Liver (tissue), 9 donors: ENCODE results near the gene B3GNT3. TPM values are rescaled to one million over a fixed set of nuclear protein-coding genes. Genes with fewer than 3 reads are reported as not detected.

ENCODE experiments used
- DNase-seq: peaks from one replicate; pipeline ENCODE4 v3.0.0-alpha.2; 2017; ENCODE audit warnings: low spot score
- H3K27ac ChIP-seq, 2 donors: one replicate each; pipeline ENCODE4 v1.7.0; 2013; ENCODE audit warnings: inconsistent platforms in 2 of 2, low read length in 2 of 2, control low read depth in 1 of 2, low read depth in 1 of 2, mild to moderate bottlenecking in 1 of 2
- H3K27me3 ChIP-seq, 4 donors: one replicate each; pipeline versions ENCODE4 v1.6.1 to v1.7.0; 2013; ENCODE audit warnings: low read length in 3 of 4, inconsistent platforms in 1 of 4, mild to moderate bottlenecking in 1 of 4, moderate library complexity in 1 of 4; ENCODE audit not compliant: control insufficient read depth in 4 of 4, insufficient read depth in 4 of 4
- H3K36me3 ChIP-seq, 4 donors: one replicate each; pipeline versions ENCODE4 v1.6.1 to v1.7.0; 2013; ENCODE audit warnings: low read length in 3 of 4, mild to moderate bottlenecking in 3 of 4, low read depth in 1 of 4, moderate library complexity in 1 of 4; ENCODE audit not compliant: control insufficient read depth in 4 of 4, insufficient read depth in 3 of 4
- H3K4me1 ChIP-seq, 4 donors: one replicate each; pipeline versions ENCODE4 v1.6.1 to v1.7.0; 2013; ENCODE audit warnings: low read length in 3 of 4, mild to moderate bottlenecking in 3 of 4, moderate library complexity in 1 of 4; ENCODE audit not compliant: control insufficient read depth in 4 of 4, insufficient read depth in 4 of 4
- H3K4me3 ChIP-seq, 3 donors: one replicate each; pipeline versions ENCODE4 v1.6.1 to v1.7.0; 2013; ENCODE audit warnings: low read length in 3 of 3, control low read depth in 1 of 3, low read depth in 1 of 3, mild to moderate bottlenecking in 1 of 3
- H3K9ac ChIP-seq, 2 donors: one replicate each; pipeline ENCODE4 v1.7.0; 2013; ENCODE audit warnings: low read length in 2 of 2, mild to moderate bottlenecking in 2 of 2, moderate library complexity in 2 of 2, control low read depth in 1 of 2, low read depth in 1 of 2
- H3K9me3 ChIP-seq, 4 donors: one replicate each; pipeline versions ENCODE4 v1.6.1 to v1.7.0; 2013; ENCODE audit warnings: low read length in 3 of 4; ENCODE audit not compliant: control insufficient read depth in 4 of 4
- ATF3 ChIP-seq: IDR thresholded peaks from 2 replicates; pipeline ENCODE4 v1.6.1; 2016; ENCODE audit warnings: antibody characterized with exemption
- CTCF ChIP-seq: fragments of 150-350 bp; IDR thresholded peaks from 2 replicates; pipeline ENCODE4 v1.5.1; 2017; ENCODE audit warnings: improper control_type of control experiment, low read depth, low read length; ENCODE audit not compliant: missing input control
- EGR1 ChIP-seq, 2 donors: IDR thresholded peaks; 2 replicates each; pipeline ENCODE4 v1.6.1; 2016 to 2018; ENCODE audit warnings: antibody characterized with exemption in 2 of 2, low read depth in 2 of 2
- FOXA2 ChIP-seq: IDR thresholded peaks from 2 replicates; pipeline ENCODE4 v1.6.1; 2016; ENCODE audit warnings: antibody characterized with exemption
- HNF4A ChIP-seq, 2 donors: conservative IDR thresholded peaks; 2 replicates each; pipeline ENCODE4 v1.6.1; 2016; ENCODE audit warnings: antibody characterized with exemption in 2 of 2, mild to moderate bottlenecking in 2 of 2
- HNF4G ChIP-seq: IDR thresholded peaks from 2 replicates; pipeline ENCODE4 v1.6.1; 2016; ENCODE audit warnings: antibody characterized with exemption
- MAX ChIP-seq: IDR thresholded peaks from 2 replicates; pipeline ENCODE4 v1.6.1; 2016; ENCODE audit warnings: antibody characterized with exemption
- NR2F2 ChIP-seq: IDR thresholded peaks from 2 replicates; pipeline ENCODE4 v1.6.1; 2016; ENCODE audit warnings: antibody characterized with exemption
- RAD21 ChIP-seq, 2 donors: IDR thresholded peaks; 2 replicates each; pipeline ENCODE4 v1.6.1; 2016; ENCODE audit warnings: antibody characterized with exemption in 2 of 2, mild to moderate bottlenecking in 2 of 2
- REST ChIP-seq: IDR thresholded peaks from 2 replicates; pipeline ENCODE4 v1.6.1; 2016; ENCODE audit warnings: antibody characterized with exemption, mild to moderate bottlenecking
- RXRA ChIP-seq, 2 donors: IDR thresholded peaks; 2 replicates each; pipeline ENCODE4 v1.6.1; 2017 to 2018; ENCODE audit warnings: antibody characterized with exemption in 2 of 2, mild to moderate bottlenecking in 1 of 2
- SP1 ChIP-seq: IDR thresholded peaks from 2 replicates; pipeline ENCODE4 v1.6.1; 2018; ENCODE audit warnings: antibody characterized with exemption, mild to moderate bottlenecking
- TAF1 ChIP-seq: conservative IDR thresholded peaks from 2 replicates; pipeline ENCODE4 v1.6.1; 2016; ENCODE audit warnings: antibody characterized with exemption, mild to moderate bottlenecking
- YY1 ChIP-seq: IDR thresholded peaks from 2 replicates; pipeline ENCODE4 v1.6.1; 2016; ENCODE audit warnings: antibody characterized with exemption, mild to moderate bottlenecking
- ZBTB33 ChIP-seq: IDR thresholded peaks from 2 replicates; pipeline ENCODE4 v1.6.1; 2016; ENCODE audit warnings: antibody characterized with exemption
- WGBS: extraction: QIAGEN DNeasy Blood & Tissue Kit; methylation state at CpG from one replicate; pipeline ENCODE4 v1.1.7; 2013; 5-methylcytosine and 5-hydroxymethylcytosine counted together
- polyA plus RNA-seq, 2 donors: library from polyadenylated mRNA; stranded (reverse) in 1 of 2; unstranded in 1 of 2; fragments of 200-250 nt in 1 of 2; fragments of >200 nt in 1 of 2; fragmentation: Nextera tagmentation in 1 of 2; extraction: Ambion mirVana in 1 of 2; gene quantifications; one replicate each; pipeline versions ENCODE4 v1.2.1 to v1.2.3, GENCODE V29; 2013 to 2015
- total RNA-seq, 2 donors: library from RNA; depleted of rRNA; stranded (reverse); fragments of >200 nt; gene quantifications; one replicate each; pipeline ENCODE4 v1.2.3, GENCODE V29; 2014
- donor health status: healthy.
- donor health status: healthy.
- donor health status: healthy.
- donor health status: healthy.
- donor health status: healthy.

Gene B3GNT3
- total and polyA plus RNA-seq, 4 donors: 0.14 to 2.1 (median 1.1) TPM

- Histone ChIP-seq H3K4me1 (no peaks in the 10 kb centered on the region), H3K9me3 (no peaks in the 10 kb centered on the region), H3K36me3 (no peaks in the 10 kb centered on the region), H3K4me3 (no peak overlapping the region), H3K27ac (no peak overlapping the region), H3K9ac (no peak overlapping the region), H3K27me3 (peaks cover 0 to 10% (median 2%) of the 10 kb centered on the region in 4 donors)
- no peak for TF ChIP-seq HNF4G
- TF ChIP-seq RAD21 (IDR thresholded peaks at IDR 0.05): no peak
- no peak for TF ChIP-seq NR2F2
- no peak for TF ChIP-seq ATF3
- no peak for TF ChIP-seq RXRA (IDR thresholded peaks at IDR 0.05)
- TF ChIP-seq FOXA2: no peak
- no peak for TF ChIP-seq EGR1 (IDR thresholded peaks at IDR 0.05; ENCODE audit: low read depth in 2 of 2)
- TF ChIP-seq TAF1: no peak
- no peak for TF ChIP-seq SP1
- TF ChIP-seq HNF4A (conservative IDR thresholded peaks at IDR 0.05): no peak
- TF ChIP-seq YY1: no peak
- no peak for TF ChIP-seq MAX
- TF ChIP-seq ZBTB33: no peak
- TF ChIP-seq REST: no peak
- no peak for DNase-seq
- 87% methylated on average over 20 of the region's 20 CpGs for WGBS
Observed at GRCh38 chr19:17811681-17812080, 16.7 kb downstream of the B3GNT3 start.

GRCh38 chr19:17812099-17812498, 17.2 kb downstream of the B3GNT3 start:
- no peaks in the 10 kb centered on the region for H3K36me3 ChIP-seq
- H3K4me1 ChIP-seq: no peaks in the 10 kb centered on the region
- H3K4me3 ChIP-seq: no peak overlapping the region
- H3K27me3 ChIP-seq: peaks cover 0 to 10% (median 2%) of the 10 kb centered on the region in 4 donors
- no peak overlapping the region for H3K9ac ChIP-seq
- TF ChIP-seq RXRA (IDR thresholded peaks at IDR 0.05) (no peak), RAD21 (IDR thresholded peaks at IDR 0.05) (no peak), HNF4A (conservative IDR thresholded peaks at IDR 0.05) (no peak), MAX (no peak), FOXA2 (no peak), YY1 (no peak), ATF3 (no peak), CTCF (no peak), TAF1 (no peak), SP1 (no peak), REST (no peak), NR2F2 (no peak)
- 63% methylated on average over 5 of the region's 5 CpGs for WGBS
- no peak overlapping the region for H3K27ac ChIP-seq
- H3K9me3 ChIP-seq: no peaks in the 10 kb centered on the region
- DNase-seq: no peak
